Measurements from ENCODE around the gene HAGHL.

Gene HAGHL

GRCh38 chr16:721765-722540 lies 5.0 kb upstream of the HAGHL start:
- peak in 1 of 3 experiments; percentile 52 for DNase-seq

- no peak for DNase-seq
Measured at GRCh38 chr16:722835-723633, 3.9 kb upstream of the HAGHL start.

- DNase-seq = no peak
Measured at GRCh38 chr16:723695-724094, 3.2 kb upstream of the HAGHL start.

GRCh38 chr16:724188-725040 lies 2.5 kb upstream of the HAGHL start:
- no peak for DNase-seq

GRCh38 chr16:725041-725376 lies 1.9 kb upstream of the HAGHL start:
- no peak for DNase-seq

GRCh38 chr16:725463-726187 lies 1.3 kb upstream of the HAGHL start:
- no peak for DNase-seq

- no peak for DNase-seq
Measured at GRCh38 chr16:726188-726437, 793 bp upstream of the HAGHL start.

- DNase-seq = peak in 2 of 3 experiments; percentile 47 to 52
Measured at GRCh38 chr16:727291-727977, 528 bp downstream of the HAGHL start.

GRCh38 chr16:728131-728889 lies 1.4 kb downstream of the HAGHL start:
- DNase-seq = peak; percentile 73 to 85 (median 84)

GRCh38 chr16:728890-729744 lies 2.2 kb downstream of the HAGHL start:
- no peak for DNase-seq

- no peak for DNase-seq
Measured at GRCh38 chr16:729768-730665, 3.1 kb downstream of the HAGHL start.

GRCh38 chr16:730666-731509 lies 4.0 kb downstream of the HAGHL start:
- no peak for DNase-seq

GRCh38 chr16:732332-732731 lies 5.4 kb downstream of the HAGHL start:
- no peak for DNase-seq

GRCh38 chr16:732936-733335 lies 6.0 kb downstream of the HAGHL start:
- no peak for DNase-seq

- DNase-seq = no peak
Measured at GRCh38 chr16:733382-734207, 6.7 kb downstream of the HAGHL start.

- DNase-seq = no peak
Measured at GRCh38 chr16:734208-734980, 7.5 kb downstream of the HAGHL start.
